Measurements from ENCODE around the gene KCNMB3.
"Not testable (repeated sequence)": the region's sequence is repeated elsewhere in the genome, so short reads cannot be mapped to it uniquely, and the experiment has no call there.

The KCNMB3 gene

GRCh38 chr3:179250803-179251476 lies at the start of gene KCNMB3:
KCNMB3 (minus strand) TSS chr3:179251114; CDS start chr3:179250990, 124 bp downstream.
- no peak for FAIRE-seq
- no peak for DNase-seq (ENCODE audit: insufficient read length, low spot score)

- no peak for DNase-seq (ENCODE audit: insufficient read length, low spot score)
- FAIRE-seq = no peak
Observed at GRCh38 chr3:179299999-179300613, 49.2 kb upstream of the KCNMB3 start.

- DNase-seq (ENCODE audit: insufficient read length, low spot score) = no peak
- FAIRE-seq = no peak
Observed at GRCh38 chr3:179299316-179299715, 48.4 kb upstream of the KCNMB3 start.

GRCh38 chr3:179297971-179298725 lies 47.2 kb upstream of the KCNMB3 start:
- FAIRE-seq (no peak), DNase-seq (ENCODE audit: insufficient read length, low spot score) (no peak)

GRCh38 chr3:179292450-179292849 lies 41.5 kb upstream of the KCNMB3 start:
- DNase-seq (ENCODE audit: insufficient read length, low spot score) = no peak
- FAIRE-seq = no peak

- FAIRE-seq = no peak
Observed at GRCh38 chr3:179289295-179289694, 38.4 kb upstream of the KCNMB3 start.

GRCh38 chr3:179288845-179289244 lies 37.9 kb upstream of the KCNMB3 start:
- DNase-seq (ENCODE audit: insufficient read length, low spot score) (no peak), FAIRE-seq (no peak)

More at GRCh38 chr3:179289295-179289694, 38.4 kb upstream of the KCNMB3 start:
- no peak for DNase-seq (ENCODE audit: insufficient read length, low spot score)

- FAIRE-seq = no peak
Observed at GRCh38 chr3:179286331-179286730, 35.4 kb upstream of the KCNMB3 start.

GRCh38 chr3:179281825-179282224 lies 30.9 kb upstream of the KCNMB3 start:
- no peak for FAIRE-seq

More at GRCh38 chr3:179286331-179286730, 35.4 kb upstream of the KCNMB3 start:
- no peak for DNase-seq (ENCODE audit: insufficient read length, low spot score)

GRCh38 chr3:179279837-179280236 lies 28.9 kb upstream of the KCNMB3 start:
- FAIRE-seq = no peak
- no peak for DNase-seq (ENCODE audit: insufficient read length, low spot score)

More at GRCh38 chr3:179281825-179282224, 30.9 kb upstream of the KCNMB3 start:
- DNase-seq (ENCODE audit: insufficient read length, low spot score) = no peak

- no peak for DNase-seq (ENCODE audit: insufficient read length, low spot score)
- FAIRE-seq = no peak
Observed at GRCh38 chr3:179278932-179279693, 28.2 kb upstream of the KCNMB3 start.

GRCh38 chr3:179278151-179278550 lies 27.2 kb upstream of the KCNMB3 start:
- FAIRE-seq (no peak), DNase-seq (ENCODE audit: insufficient read length, low spot score) (no peak)

- no peak for DNase-seq (ENCODE audit: insufficient read length, low spot score)
- no peak for FAIRE-seq
Observed at GRCh38 chr3:179276743-179277142, 25.8 kb upstream of the KCNMB3 start.

GRCh38 chr3:179276001-179276400 lies 25.1 kb upstream of the KCNMB3 start:
- FAIRE-seq (no peak), DNase-seq (ENCODE audit: insufficient read length, low spot score) (no peak)

- not testable (repeated sequence) for FAIRE-seq; DNase-seq (ENCODE audit: insufficient read length, low spot score)
Observed at GRCh38 chr3:179274434-179274833, 23.5 kb upstream of the KCNMB3 start.

- FAIRE-seq = no peak
- DNase-seq (ENCODE audit: insufficient read length, low spot score) = no peak
Observed at GRCh38 chr3:179272385-179272784, 21.5 kb upstream of the KCNMB3 start.

GRCh38 chr3:179269152-179269707 lies 18.3 kb upstream of the KCNMB3 start:
- DNase-seq (ENCODE audit: insufficient read length, low spot score) = no peak
- peak; percentile 21 for FAIRE-seq

GRCh38 chr3:179268400-179269051 lies 17.6 kb upstream of the KCNMB3 start:
- FAIRE-seq = no peak
- DNase-seq (ENCODE audit: insufficient read length, low spot score) = no peak

GRCh38 chr3:179266701-179267211 lies 15.8 kb upstream of the KCNMB3 start:
- DNase-seq (ENCODE audit: insufficient read length, low spot score) (no peak), FAIRE-seq (no peak)

GRCh38 chr3:179265875-179266274 lies 15.0 kb upstream of the KCNMB3 start:
- no peak for DNase-seq (ENCODE audit: insufficient read length, low spot score)
- peak; percentile 39 for FAIRE-seq
